ENCODE measurements around the gene CAPZB. TPM values are rescaled to one million over a fixed set of nuclear protein-coding genes. Genes with fewer than 3 reads are reported as not detected.

The CAPZB gene
- total RNA-seq, 1 donor from 2014 or later: 264 TPM

DNA sequence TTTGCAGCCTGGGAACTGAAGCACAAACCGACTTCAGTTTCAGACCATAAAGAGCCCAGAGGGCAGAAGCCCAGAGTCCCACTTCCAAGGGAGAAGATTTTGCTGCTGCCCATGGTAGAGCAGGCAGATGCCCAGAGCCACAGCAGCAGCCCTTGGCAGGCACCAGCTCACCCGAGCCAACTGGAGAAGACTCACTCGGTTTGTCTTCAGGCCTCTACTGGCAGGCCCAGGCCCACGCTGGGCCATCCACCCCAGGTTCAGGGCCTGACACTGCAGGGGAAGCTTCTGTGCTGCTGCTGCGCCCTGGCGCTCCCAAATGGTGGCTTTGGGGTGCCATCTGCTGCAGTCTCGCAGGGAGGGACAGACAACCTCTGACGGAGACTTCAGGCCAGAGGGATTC is 139.9 kb downstream of the CAPZB start:
- no peak for DNase-seq (ENCODE audit: extremely low spot score, unreplicated experiment)
- H3K4me3 Mint-ChIP-seq: no peak overlapping the region
- H3K27ac Mint-ChIP-seq: no peak overlapping the region
- peaks cover 10% of the 10 kb centered on the region for H3K4me1 Mint-ChIP-seq (ENCODE audit: unreplicated experiment)
- TF ChIP-seq, protein P1, sequence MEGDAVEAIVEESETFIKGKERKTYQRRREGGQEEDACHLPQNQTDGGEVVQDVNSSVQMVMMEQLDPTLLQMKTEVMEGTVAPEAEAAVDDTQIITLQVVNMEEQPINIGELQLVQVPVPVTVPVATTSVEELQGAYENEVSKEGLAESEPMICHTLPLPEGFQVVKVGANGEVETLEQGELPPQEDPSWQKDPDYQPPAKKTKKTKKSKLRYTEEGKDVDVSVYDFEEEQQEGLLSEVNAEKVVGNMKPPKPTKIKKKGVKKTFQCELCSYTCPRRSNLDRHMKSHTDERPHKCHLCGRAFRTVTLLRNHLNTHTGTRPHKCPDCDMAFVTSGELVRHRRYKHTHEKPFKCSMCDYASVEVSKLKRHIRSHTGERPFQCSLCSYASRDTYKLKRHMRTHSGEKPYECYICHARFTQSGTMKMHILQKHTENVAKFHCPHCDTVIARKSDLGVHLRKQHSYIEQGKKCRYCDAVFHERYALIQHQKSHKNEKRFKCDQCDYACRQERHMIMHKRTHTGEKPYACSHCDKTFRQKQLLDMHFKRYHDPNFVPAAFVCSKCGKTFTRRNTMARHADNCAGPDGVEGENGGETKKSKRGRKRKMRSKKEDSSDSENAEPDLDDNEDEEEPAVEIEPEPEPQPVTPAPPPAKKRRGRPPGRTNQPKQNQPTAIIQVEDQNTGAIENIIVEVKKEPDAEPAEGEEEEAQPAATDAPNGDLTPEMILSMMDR (conservative IDR thresholded peaks at IDR 0.05): no peak
- H3K36me3 Mint-ChIP-seq: peaks cover 11% of the 10 kb centered on the region
- no peaks in the 10 kb centered on the region for H3K27me3 Mint-ChIP-seq
- no peaks in the 10 kb centered on the region for H3K9me3 Mint-ChIP-seq

DNA sequence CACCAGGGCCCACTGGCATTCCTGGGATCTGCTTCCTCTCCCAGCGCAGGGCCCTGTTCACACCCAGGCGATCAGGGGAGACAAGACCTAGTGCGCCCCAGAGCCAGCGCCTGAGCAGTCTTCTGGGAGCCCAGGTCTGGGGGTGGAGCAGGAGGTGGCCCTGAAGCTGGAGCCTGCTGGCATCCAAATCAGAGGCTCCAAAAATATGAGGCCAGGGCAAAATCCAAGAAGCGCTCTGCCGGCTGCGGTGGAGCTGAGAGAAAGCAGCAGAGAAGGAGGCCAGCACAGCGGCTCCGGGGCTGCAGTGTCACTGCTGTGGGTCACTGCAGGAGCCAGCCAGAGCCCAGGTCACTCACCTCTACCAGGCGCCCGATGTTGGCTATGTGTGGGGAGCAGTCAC is 140.5 kb downstream of the CAPZB start:
- DNase-seq (ENCODE audit: extremely low spot score, unreplicated experiment): no peak
- H3K9me3 Mint-ChIP-seq: no peaks in the 10 kb centered on the region
- peaks cover 10% of the 10 kb centered on the region for H3K4me1 Mint-ChIP-seq (ENCODE audit: unreplicated experiment)
- H3K27ac Mint-ChIP-seq: no peak overlapping the region
- no peak overlapping the region for H3K4me3 Mint-ChIP-seq
- TF ChIP-seq, protein P1 (conservative IDR thresholded peaks at IDR 0.05): no peak
- H3K27me3 Mint-ChIP-seq: no peaks in the 10 kb centered on the region
- H3K36me3 Mint-ChIP-seq: peaks cover 8% of the 10 kb centered on the region

DNA sequence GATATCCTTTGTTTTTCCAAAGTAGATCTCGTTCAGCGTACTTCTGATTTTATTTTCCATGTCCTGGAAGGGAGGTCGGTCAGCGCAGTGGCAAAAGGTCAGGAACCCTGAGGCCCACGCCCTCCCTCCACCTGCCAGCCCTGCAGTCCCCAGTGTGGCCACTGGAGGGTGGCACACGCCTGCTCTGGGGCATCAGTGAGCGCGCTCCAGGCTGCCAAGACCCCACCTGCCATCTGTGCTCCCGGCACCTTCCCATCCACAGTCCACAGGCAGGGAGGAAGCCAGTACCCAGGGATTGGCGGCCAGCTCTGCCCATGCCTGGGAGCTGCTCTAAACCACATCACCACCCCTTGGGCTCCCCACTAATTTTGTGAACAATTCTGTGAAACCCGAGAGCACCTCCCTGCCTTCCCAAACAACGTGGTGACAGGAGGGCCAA is 140.9 kb downstream of the CAPZB start:
- Mint-ChIP-seq H3K27me3 (no peaks in the 10 kb centered on the region), H3K4me1 (ENCODE audit: unreplicated experiment) (peaks cover 10% of the 10 kb centered on the region), H3K27ac (no peak overlapping the region), H3K36me3 (peaks cover 8% of the 10 kb centered on the region), H3K4me3 (no peak overlapping the region), H3K9me3 (no peaks in the 10 kb centered on the region)
- TF ChIP-seq, protein P1 (conservative IDR thresholded peaks at IDR 0.05): peak; percentile 81
- DNase-seq (ENCODE audit: extremely low spot score, unreplicated experiment): no peak

DNA sequence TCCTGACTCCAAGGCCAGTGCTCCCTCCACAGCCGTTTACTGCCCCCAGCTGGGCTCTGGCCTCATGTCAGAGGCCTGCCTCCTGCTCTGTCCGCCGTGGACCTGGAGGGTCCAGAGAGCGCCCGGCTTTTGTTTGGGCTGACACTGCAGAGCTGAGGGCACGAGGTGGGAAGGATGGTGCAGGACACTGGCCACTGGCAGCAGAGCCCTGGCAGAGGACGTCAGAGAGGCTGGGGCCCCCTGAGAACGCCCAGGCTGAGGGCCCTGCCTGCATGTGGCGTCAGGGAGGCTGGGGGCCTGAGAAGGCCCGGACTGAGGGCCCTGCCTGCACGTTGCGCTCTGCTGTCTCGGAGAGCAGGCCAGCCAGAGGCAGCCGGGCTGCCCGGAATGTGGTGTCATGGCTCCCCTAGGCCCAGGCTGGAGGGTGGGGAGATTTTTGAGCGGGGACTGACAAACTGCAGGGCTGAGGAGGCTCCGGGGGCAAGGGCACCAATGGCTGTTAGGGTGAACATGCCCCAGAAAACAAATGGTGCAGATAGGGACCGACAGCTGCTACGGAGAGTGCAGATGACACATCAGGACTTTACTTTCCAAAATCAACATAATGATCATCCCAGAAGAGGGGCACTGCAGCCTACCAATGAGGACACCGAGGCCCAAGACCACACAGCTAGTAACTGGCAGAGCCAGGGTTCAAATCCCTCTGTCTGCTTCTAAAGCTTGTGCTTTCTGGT is 141.6 kb downstream of the CAPZB start:
- no peaks in the 10 kb centered on the region for H3K9me3 Mint-ChIP-seq
- no peak overlapping the region for H3K27ac Mint-ChIP-seq
- TF ChIP-seq, protein P1 (conservative IDR thresholded peaks at IDR 0.05): no peak
- no peak for DNase-seq (ENCODE audit: extremely low spot score, unreplicated experiment)
- no peak overlapping the region for H3K4me3 Mint-ChIP-seq
- H3K36me3 Mint-ChIP-seq: peaks cover 8% of the 10 kb centered on the region
- H3K27me3 Mint-ChIP-seq: no peaks in the 10 kb centered on the region
- peaks cover 14% of the 10 kb centered on the region for H3K4me1 Mint-ChIP-seq (ENCODE audit: unreplicated experiment)

DNA sequence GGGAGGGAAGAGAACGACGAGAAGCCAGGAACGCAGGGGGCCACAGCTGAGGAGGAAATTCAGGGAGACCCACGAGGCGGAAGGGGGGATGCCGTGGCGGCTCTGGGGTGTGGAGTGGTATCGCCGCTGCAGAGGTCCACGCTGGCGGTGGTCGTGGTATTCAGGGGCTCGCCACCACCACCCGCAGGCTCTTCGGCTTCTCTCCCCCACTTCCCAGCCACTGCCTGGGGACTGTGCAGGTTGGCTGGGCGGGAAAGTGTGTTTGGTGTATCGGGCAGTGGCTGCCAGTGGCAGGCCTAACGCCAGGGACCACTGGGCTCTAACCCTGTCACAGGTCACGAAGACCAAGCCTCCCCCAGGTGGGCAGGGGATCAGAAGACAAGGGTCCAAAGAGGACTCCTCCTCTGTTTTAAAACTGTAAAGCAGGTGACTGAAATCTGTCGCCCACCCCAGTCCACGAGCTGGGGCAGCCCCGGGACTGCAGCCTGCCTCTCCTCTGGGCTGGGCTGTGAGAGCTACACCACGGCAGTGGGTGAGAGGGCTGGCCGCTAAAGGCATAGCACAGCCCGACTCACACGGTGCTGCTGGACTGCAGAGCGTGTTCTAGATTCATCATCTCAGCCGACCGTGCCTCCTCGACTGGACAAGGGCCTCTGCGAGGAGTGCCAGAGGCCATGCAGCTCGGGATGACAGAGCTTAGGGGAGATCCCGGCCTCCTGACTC is 142.3 kb downstream of the CAPZB start:
- Mint-ChIP-seq H3K4me3 (no peak overlapping the region), H3K36me3 (peaks cover 8% of the 10 kb centered on the region), H3K4me1 (ENCODE audit: unreplicated experiment) (peaks cover 19% of the 10 kb centered on the region), H3K27ac (no peak overlapping the region), H3K9me3 (no peaks in the 10 kb centered on the region), H3K27me3 (no peaks in the 10 kb centered on the region)
- TF ChIP-seq, protein P1 (conservative IDR thresholded peaks at IDR 0.05): no peak
- DNase-seq (ENCODE audit: extremely low spot score, unreplicated experiment): no peak
